Activated T-cell treated with anti-CD3 and anti-CD28 coated beads, Interleukin-2, amount 50 U/mL, for 1 hour (primary cell): ENCODE results near the gene COX4I1.
"Not testable (repeated sequence)": the region's sequence is repeated elsewhere in the genome, so short reads cannot be mapped to it uniquely, and the experiment has no call there.

ENCODE experiments used
- DNase-seq: peaks from one replicate; pipeline ENCODE4 v3.0.0-alpha.2; 2020

Gene COX4I1

GRCh38 chr16:85805442-85806045, 6.0 kb downstream of the COX4I1 start:
- no peak for DNase-seq

- DNase-seq = no peak
Observed at GRCh38 chr16:85806539-85806938, 7.0 kb downstream of the COX4I1 start.

- DNase-seq = not testable (repeated sequence)
Observed at GRCh38 chr16:85807340-85807739, 7.8 kb downstream of the COX4I1 start.

GRCh38 chr16:85808104-85808503, 8.6 kb downstream of the COX4I1 start:
- not testable (repeated sequence) for DNase-seq

- DNase-seq = no peak
Observed at GRCh38 chr16:85808926-85809325, 9.4 kb downstream of the COX4I1 start.

GRCh38 chr16:85809645-85810044, 10.2 kb downstream of the COX4I1 start:
- DNase-seq = no peak

DNA sequence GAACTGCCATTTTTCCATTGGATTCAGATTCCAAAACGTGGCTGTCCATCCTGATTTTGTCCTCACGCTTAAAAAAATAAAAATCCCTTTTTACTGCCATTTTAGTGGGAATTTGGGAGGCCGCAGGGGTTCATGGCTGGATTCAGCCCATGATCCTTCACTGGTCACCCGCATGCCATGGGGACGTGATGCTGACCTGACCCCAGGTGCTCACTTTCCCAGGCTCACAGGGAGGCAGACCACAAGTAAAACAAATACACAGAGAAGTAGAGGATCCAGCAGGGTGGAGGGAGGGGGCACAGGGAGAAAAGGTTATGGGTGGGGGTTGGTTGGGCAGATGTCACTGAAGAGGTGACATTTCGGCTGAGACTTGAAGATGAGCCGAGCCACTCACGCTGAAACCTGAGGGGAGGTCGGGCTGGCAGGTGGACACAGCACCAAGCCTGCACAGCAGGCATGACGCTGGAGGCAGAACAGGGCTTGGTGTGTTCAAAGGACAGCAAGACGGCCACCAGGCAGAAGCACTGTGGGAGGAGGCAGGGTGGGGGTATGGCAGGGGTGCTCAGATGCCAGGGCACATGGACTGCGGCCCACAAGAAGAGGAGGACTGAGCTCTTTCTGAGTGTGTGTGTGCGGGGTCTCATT, 10.7 kb downstream of the COX4I1 start:
- no peak for DNase-seq

DNA sequence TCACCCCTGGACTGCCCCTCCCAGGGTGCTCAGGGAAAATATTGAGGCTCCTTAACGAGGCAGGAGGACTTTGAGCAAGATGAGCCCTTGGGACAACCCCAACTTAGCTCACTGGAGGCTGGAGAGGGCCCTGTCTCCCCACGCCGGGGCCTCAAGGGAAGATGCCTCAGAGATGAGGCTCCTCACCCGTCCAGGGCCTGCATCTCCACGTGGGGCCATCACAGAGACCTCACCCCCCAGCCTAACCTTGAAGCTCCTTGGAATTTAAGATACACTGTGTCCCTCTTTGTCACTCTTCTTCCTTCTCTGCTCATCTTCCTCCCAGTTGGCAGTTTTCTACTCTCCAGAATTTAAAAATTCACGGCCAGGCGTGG, 11.2 kb downstream of the COX4I1 start:
- no peak for DNase-seq

- no peak for DNase-seq
Observed at GRCh38 chr16:85812031-85812807, 12.7 kb downstream of the COX4I1 start.

- DNase-seq = no peak
Observed at GRCh38 chr16:85812811-85813700, 13.6 kb downstream of the COX4I1 start.

- DNase-seq = no peak
Observed at GRCh38 chr16:85816159-85816558, 16.7 kb downstream of the COX4I1 start.

GRCh38 chr16:85817195-85817594, 17.7 kb downstream of the COX4I1 start:
- not testable (repeated sequence) for DNase-seq

DNA sequence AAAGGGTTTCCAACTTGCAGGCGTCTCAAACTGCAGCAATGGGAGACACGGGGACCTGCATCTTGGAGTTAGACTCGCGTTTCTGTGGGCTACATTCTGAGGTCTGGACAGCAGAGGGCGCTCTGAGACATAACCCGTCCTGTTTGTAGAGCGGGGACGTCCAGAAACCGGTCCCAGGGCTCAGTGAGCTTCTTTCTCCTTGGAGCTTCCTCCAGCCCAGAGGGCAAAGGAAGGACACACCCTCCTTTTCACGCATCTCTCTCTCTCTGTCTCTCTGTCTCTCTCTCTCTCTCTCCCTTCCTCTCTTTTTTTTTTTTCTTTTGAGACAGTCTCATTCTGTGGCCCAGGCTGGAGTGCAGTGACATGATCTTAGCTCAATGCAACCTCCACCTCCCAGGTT, 19.8 kb downstream of the COX4I1 start:
- DNase-seq = peak; percentile 82

DNA sequence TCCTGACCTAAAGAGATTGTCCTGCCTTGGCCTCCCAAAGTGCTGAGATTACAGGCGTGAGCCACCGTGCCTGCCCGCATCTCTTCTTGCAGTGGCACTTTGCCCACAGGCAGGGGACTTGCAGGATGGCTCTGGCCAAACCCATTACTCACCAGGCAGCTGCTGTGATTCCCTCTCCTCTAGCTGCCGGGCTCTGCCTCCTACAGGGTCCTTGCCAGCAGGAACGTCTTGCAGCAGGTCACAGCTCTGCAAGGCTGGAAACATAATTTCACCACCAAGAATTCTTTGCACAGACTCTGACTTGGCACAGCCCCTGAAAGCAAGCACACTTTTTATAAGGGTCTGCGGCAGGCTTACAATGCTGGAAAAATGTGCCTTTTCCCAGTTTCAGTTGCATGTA, 20.3 kb downstream of the COX4I1 start:
- no peak for DNase-seq

DNA sequence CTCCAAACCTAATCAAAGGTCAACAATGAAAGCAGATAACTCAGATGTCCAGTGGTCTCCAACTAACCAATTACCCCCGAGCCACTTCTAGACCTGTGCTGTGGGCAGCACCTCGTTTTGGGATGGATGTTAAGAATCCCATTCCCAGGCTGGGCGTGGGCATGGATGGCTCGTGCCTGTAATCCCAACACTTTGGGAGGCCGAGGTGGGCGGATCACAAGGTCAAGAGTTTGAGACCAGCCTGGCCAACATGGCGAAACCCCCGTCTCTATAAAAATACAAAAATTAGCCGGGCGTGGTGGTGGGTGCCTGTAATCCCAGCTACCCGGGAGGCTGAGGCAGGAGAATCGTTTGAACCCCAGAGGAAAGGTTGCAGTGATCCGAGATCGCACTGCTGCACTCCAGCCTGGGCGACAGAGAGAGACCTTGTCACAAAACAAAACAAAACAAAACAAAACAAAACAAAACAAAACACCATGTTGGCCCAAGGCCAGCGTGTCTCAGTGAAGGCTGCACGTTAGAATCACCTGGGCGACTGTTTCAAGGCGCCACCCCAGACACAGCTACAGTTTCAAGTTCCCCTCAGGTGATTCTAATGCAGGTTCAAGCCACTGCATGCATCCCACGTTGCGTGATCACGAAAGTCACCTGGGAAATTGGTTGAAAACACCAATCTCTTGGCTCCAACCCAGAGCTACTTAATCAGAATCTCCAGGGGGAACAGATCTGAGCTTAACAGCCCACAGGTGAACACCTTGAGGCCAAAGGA, 21.3 kb downstream of the COX4I1 start:
- no peak for DNase-seq

DNA sequence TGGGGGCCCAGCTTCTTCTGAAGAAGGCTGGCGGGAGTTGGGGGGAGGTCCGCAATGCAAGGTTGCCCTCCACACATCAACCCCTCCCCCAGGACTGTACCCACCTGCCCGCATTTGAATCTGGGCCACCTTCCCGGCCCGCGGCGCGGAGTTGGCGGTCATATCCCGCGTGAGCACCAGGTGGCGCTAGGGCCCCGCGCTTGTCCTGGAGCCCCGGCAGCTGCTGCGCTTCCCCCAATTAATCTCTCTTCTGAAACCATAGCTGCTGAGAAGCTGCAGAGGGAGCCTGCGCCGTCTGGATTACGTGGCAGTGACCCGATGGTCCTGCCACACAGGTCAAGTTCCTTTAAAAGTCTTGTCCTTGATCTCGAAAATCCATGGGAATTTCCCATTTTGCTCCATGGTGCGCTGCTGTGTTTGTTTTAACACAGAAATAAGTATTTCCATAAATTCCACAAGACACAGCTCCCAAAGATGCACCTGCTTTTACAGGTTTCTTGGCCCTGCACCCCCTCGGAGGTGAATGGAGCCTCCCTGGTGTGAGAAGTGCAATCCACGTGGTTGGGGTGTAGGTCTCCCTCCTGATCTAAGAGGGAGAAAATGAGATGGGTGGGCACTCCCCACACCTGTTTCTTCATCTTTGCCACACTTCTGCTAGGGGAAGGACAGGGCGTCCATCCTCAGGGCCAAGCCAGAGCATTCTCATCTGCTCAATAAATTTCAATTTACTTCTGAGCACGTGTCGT, 22.1 kb downstream of the COX4I1 start:
- peak; percentile 89 for DNase-seq

- no peak for DNase-seq
Observed at GRCh38 chr16:85822145-85822544, 22.6 kb downstream of the COX4I1 start.

DNA sequence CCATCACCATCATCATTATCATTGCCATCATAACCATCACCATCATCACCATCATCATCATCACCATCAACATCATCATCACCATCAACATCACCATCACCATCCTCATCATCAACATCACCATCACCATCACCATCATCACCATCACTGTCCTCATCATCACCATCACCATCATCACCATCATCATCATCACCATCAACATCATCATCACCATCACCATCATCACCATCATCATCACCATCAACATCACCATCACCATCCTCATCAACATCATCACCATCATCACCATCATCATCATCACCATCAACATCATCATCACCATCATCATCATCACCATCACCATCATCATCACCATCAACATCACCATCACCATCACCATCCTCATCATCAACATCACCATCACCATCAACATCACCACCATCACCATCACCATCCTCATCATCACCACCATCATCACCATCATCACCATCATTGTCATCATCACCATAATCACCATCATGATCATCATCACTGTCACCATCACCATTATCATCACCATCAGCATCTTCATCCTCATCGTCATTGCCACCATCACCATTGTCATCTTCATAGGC, 23.9 kb downstream of the COX4I1 start:
- no peak for DNase-seq

- DNase-seq = no peak
Observed at GRCh38 chr16:85824161-85825135, 25.0 kb downstream of the COX4I1 start.

DNA sequence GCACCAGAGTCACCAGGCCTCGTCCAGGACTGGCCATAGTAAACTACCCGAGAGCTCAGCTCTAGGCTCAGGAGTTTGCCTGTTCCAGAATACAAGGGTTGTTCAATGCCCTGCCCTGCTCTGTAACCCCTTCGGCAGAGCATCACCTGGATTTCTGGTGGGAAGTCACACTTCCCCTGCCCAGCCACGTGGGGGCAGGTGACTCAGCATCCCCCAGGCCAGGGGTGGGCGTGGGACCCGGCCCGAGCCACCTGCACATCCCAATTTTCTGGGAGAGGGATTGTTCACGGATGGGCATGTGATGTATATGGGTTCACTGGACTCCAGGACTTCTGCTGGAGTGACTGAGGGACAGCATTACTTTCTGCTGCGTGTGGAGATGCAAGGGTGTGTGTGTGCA, 25.8 kb downstream of the COX4I1 start:
- no peak for DNase-seq
